22Rv1 (cell line): ENCODE measurements around the gene MYH10.

ENCODE experiments used
- CTCF ChIP-seq: fragments of 450-650 bp; IDR thresholded peaks from 2 replicates; pipeline ENCODE4 v1.5.1; 2017; ENCODE audit warnings: mild to moderate bottlenecking
- ZFX ChIP-seq: fragments of 450-650 bp; IDR thresholded peaks from 2 replicates; pipeline ENCODE4 v1.6.1; 2017; ENCODE audit warnings: antibody characterized with exemption, borderline replicate concordance

GRCh38 chr17:8586766-8587165, 43.8 kb downstream of the MYH10 start:
- TF ChIP-seq CTCF (no peak), ZFX (no peak)
